H1 (cell line): ENCODE data around the gene SPEN. TPM values are rescaled to one million over a fixed set of nuclear protein-coding genes. Genes with fewer than 3 reads are reported as not detected.

ENCODE experiments used
- CTBP2 ChIP-seq: IDR thresholded peaks from 2 replicates; pipeline ENCODE4 v1.7.0; 2011; ENCODE audit warnings: borderline replicate concordance, mild to moderate bottlenecking, moderate library complexity, mixed read lengths, low read length; ENCODE audit not compliant: insufficient read depth, insufficient read length
- TCF12 ChIP-seq: IDR thresholded peaks from 2 replicates; pipeline ENCODE4 v1.6.1; 2011; ENCODE audit warnings: low read depth, mild to moderate bottlenecking, low read length
- polyA plus RNA-seq, 7 experiments: library from polyadenylated mRNA; depleted of rRNA in 3 of 7; stranded (reverse) in 5 of 7; unstranded in 2 of 7; fragments of >200 nt in 5 of 7; fragments of 200-250 nt in 2 of 7; gene quantifications; 1 replicate in 5 of 7; 2 replicates in 1 of 7; 4 replicates in 1 of 7; pipeline versions ENCODE4 v1.2.1 to v1.2.3, GENCODE V29; 2011 to 2013; ENCODE audit warnings: missing spikeins in 2 of 7, mixed read lengths in 2 of 7
- total RNA-seq: library from RNA; stranded (reverse); fragmentation: NEBNext Ultra II Directional; extraction: Animal tissue kit (Norgen Biotek cat#: 25700); gene quantifications from 2 replicates; pipeline ENCODE4 v1.2.1, GENCODE V29; 2021

SPEN gene
- total and polyA plus RNA-seq, 2 of the 8 experiments (the other 6 are each of a cell fraction or from before 2014, with no cell fraction given), result 12.5 to 52.1 TPM

GRCh38 chr1:15936025-15936424, 88.5 kb downstream of the SPEN start (continued):
- no peak for TF ChIP-seq TCF12
- no peak for TF ChIP-seq CTBP2
